CD4-positive, CD25-positive, alpha-beta regulatory T cell (primary cell): Measurements from ENCODE around the gene UPF3A. TPM values are rescaled to one million over a fixed set of nuclear protein-coding genes. Genes with fewer than 3 reads are reported as not detected.

Experiments used
- ATAC-seq, 2 donors: fragments of 150-1000 bp; cut with Tn5 transposase; one replicate each; pipeline ENCODE4 v1.10.0; 2021; ENCODE audit warnings: low read depth in 2 of 2, moderate number of reproducible peaks in 2 of 2, moderate library complexity in 1 of 2
- DNase-seq, 3 donors: peaks; one replicate each; pipeline versions ENCODE4 v3.0.0 to v3.0.0-alpha.2; 2012 to 2022; ENCODE audit warnings: mixed read lengths in 1 of 3
- H3K27ac ChIP-seq: one replicate; pipeline ENCODE4 v1.7.0; 2013; ENCODE audit warnings: mild to moderate bottlenecking, low read length; ENCODE audit not compliant: insufficient read depth, poor library complexity, severe bottlenecking
- H3K27me3 ChIP-seq: one replicate; pipeline ENCODE4 v1.7.0; 2013; ENCODE audit warnings: low read length; ENCODE audit not compliant: control insufficient read depth, insufficient read depth
- H3K36me3 ChIP-seq: one replicate; pipeline ENCODE4 v1.7.0; 2013; ENCODE audit warnings: mild to moderate bottlenecking, low read length, moderate library complexity; ENCODE audit not compliant: control insufficient read depth, insufficient read depth
- H3K4me1 ChIP-seq: 2 replicates; pipeline ENCODE4 v1.7.0; 2013; ENCODE audit warnings: mild to moderate bottlenecking, low read length; ENCODE audit not compliant: insufficient read depth, control insufficient read depth, poor library complexity, severe bottlenecking
- H3K4me3 ChIP-seq: one replicate; pipeline ENCODE4 v1.7.0; 2013; ENCODE audit warnings: low read depth, mild to moderate bottlenecking, low read length, moderate library complexity
- H3K9me3 ChIP-seq, 2 experiments: 1 replicate in 1 of 2; 2 replicates in 1 of 2; pipeline ENCODE4 v1.7.0; 2013; ENCODE audit warnings: low read length in 2 of 2, mild to moderate bottlenecking in 1 of 2, moderate library complexity in 1 of 2; ENCODE audit not compliant: control insufficient read depth in 2 of 2
- H3K27ac Mint-ChIP-seq, 3 donors: one replicate each; pipeline ENCODE4 v1.8.0; 2020 to 2022; ENCODE audit warnings: mild to moderate bottlenecking in 3 of 3, mixed read lengths in 3 of 3, moderate library complexity in 2 of 3
- H3K27me3 Mint-ChIP-seq: one replicate; pipeline ENCODE4 v1.8.0; 2022; ENCODE audit warnings: mild to moderate bottlenecking, mixed read lengths
- H3K36me3 Mint-ChIP-seq: one replicate; pipeline ENCODE4 v1.8.0; 2020; ENCODE audit warnings: mixed read lengths
- H3K4me1 Mint-ChIP-seq, 4 donors: one replicate each; pipeline ENCODE4 v1.8.0; 2020 to 2022; ENCODE audit warnings: mixed read lengths in 4 of 4, mild to moderate bottlenecking in 1 of 4
- H3K4me3 Mint-ChIP-seq, 4 donors: one replicate each; pipeline ENCODE4 v1.8.0; 2020 to 2022; ENCODE audit warnings: mild to moderate bottlenecking in 4 of 4, mixed read lengths in 4 of 4, moderate library complexity in 3 of 4
- H3K9me3 Mint-ChIP-seq, 7 donors: one replicate each; pipeline ENCODE4 v1.8.0; 2020 to 2022; ENCODE audit warnings: mixed read lengths in 7 of 7, mild to moderate bottlenecking in 3 of 7, moderate library complexity in 2 of 7
- polyA plus RNA-seq, 4 donors: library from polyadenylated mRNA; unstranded; fragments of 300-500 nt; fragmentation: Illumina TruSeq; gene quantifications; one replicate each; pipeline ENCODE4 v1.2.3, GENCODE V29; 2021
- total RNA-seq: library from RNA; stranded (reverse); gene quantifications from one replicate; pipeline ENCODE4 v1.2.3, GENCODE V29; 2022

Gene UPF3A
- total and polyA plus RNA-seq, 5 donors from 2014 or later = 14.5 to 50.0 (median 18.1) TPM

DNA sequence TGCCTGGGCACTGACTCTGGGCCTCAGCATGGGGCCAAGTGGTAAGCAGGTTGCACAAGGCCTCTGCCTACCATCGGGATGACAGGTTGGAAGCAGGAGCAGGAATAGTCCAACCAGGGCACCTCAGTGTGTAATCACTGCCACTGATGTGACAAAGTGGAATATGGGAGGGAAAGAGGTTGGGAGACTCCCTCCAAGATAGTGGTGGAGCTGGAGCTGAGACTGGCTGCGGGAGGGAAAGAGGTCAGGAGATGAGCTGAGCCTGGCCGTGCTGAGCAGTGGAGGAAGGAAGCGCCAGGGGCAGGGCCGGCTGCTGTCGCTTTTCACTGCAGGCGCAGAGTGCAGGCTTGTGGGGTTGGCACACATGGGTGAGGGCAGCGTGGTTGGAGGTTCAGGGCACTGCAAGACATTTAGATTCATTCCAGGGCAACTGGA, 6.8 kb downstream of the UPF3A start:
- Mint-ChIP-seq H3K9me3 (no peaks in the 10 kb centered on the region), H3K4me3 (peak overlapping the region in 1 of 4 donors; percentile 52), H3K27ac (peak overlapping the region in 1 of 3 donors; percentile 77), H3K36me3 (peaks cover 54% of the 10 kb centered on the region), H3K4me1 (peaks cover 24 to 49% (median 30%) of the 10 kb centered on the region in 4 donors), H3K27me3 (no peaks in the 10 kb centered on the region)
- Histone ChIP-seq H3K4me3 (no peak overlapping the region), H3K36me3 (peaks cover 50% of the 10 kb centered on the region), H3K9me3 (no peaks in the 10 kb centered on the region), H3K4me1 (peaks cover 11% of the 10 kb centered on the region), H3K27ac (no peak overlapping the region), H3K27me3 (no peaks in the 10 kb centered on the region)
- DNase-seq (no peak), ATAC-seq (no peak)

DNA sequence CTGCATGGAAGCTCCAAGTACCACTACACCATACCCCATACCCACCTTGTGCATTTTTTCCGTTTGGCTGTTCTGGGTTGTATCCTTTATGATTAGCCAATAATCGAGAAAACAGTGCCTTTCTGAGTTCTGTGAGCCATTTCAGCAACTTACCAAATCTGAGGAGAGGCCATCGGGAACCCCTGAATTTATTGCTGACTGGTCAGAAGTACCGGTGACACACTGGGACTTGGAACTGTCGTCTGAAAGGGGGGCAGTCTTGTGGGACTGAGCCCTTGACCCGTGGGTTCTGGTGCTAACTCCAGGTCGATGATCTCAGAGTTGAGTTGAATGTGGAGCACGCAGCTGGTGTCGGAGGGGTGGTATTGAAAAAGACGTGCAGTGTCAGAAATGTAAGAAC, 15.0 kb downstream of the UPF3A start:
- Histone ChIP-seq H3K4me1 (no peaks in the 10 kb centered on the region), H3K27me3 (no peaks in the 10 kb centered on the region), H3K27ac (no peak overlapping the region), H3K36me3 (peaks cover 31% of the 10 kb centered on the region), H3K9me3 (no peaks in the 10 kb centered on the region), H3K4me3 (no peak overlapping the region)
- Mint-ChIP-seq H3K36me3 (peaks cover 30% of the 10 kb centered on the region), H3K27me3 (no peaks in the 10 kb centered on the region), H3K27ac (no peak overlapping the region), H3K9me3 (no peaks in the 10 kb centered on the region), H3K4me3 (no peak overlapping the region), H3K4me1 (peaks cover 2 to 11% (median 7%) of the 10 kb centered on the region in 4 donors)
- ATAC-seq (no peak), DNase-seq (no peak)

DNA sequence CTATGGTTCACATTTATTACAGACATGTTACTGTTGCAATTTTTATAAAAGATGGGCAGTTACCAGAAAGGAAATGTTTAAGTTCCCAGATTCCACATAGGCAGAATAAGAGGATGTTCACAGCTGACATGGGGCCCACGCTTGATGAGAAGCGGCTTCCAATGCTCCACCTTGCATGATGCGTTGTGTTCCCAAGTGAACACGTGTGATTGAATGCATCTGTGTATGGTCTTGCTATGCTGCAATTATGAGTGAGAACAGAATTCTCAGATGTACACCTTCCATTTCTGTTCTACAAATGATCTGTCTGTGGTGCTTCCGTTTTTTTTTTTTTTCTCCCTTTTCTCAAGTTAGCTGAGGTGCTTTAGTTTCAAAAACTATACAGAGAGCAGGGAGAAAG, 15.5 kb downstream of the UPF3A start:
- H3K9me3 ChIP-seq = no peaks in the 10 kb centered on the region
- Mint-ChIP-seq H3K4me1 (peaks cover 2 to 9% (median 6%) of the 10 kb centered on the region in 4 donors), H3K9me3 (no peaks in the 10 kb centered on the region), H3K4me3 (no peak overlapping the region), H3K27me3 (no peaks in the 10 kb centered on the region), H3K27ac (no peak overlapping the region), H3K36me3 (peaks cover 26% of the 10 kb centered on the region)
- no peaks in the 10 kb centered on the region for H3K4me1 ChIP-seq
- H3K27ac ChIP-seq = no peak overlapping the region
- no peak overlapping the region for H3K4me3 ChIP-seq
- DNase-seq (no peak), ATAC-seq (no peak)
- no peaks in the 10 kb centered on the region for H3K27me3 ChIP-seq
- peaks cover 35% of the 10 kb centered on the region for H3K36me3 ChIP-seq

DNA sequence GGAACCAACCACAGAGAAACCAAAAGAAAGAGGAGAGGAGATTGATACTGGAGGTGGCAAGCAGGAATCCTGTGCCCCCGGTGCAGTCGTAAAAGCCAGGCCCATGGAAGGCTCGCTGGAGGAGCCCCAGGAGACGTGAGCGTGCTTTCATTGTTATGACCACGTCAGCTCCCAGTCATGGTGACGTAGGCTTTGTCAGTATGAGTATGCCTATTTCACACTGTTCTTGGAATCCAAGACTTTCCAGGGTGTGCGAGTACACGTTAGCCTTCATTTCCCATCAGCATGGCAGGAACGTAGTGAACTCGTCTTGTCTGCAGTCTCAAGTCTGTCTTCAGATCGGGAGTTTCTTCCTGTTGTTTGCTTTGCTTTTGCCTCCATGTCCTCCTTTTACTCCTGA, 17.5 kb downstream of the UPF3A start:
- Mint-ChIP-seq H3K4me1 (peaks cover 0 to 7% (median 5%) of the 10 kb centered on the region in 4 donors), H3K36me3 (peaks cover 16% of the 10 kb centered on the region), H3K27ac (no peak overlapping the region), H3K9me3 (no peaks in the 10 kb centered on the region), H3K27me3 (no peaks in the 10 kb centered on the region), H3K4me3 (no peak overlapping the region)
- no peak for ATAC-seq
- no peak overlapping the region for H3K4me3 ChIP-seq
- H3K4me1 ChIP-seq = no peaks in the 10 kb centered on the region
- no peaks in the 10 kb centered on the region for H3K9me3 ChIP-seq
- H3K27ac ChIP-seq = no peak overlapping the region
- no peak for DNase-seq
- H3K27me3 ChIP-seq = no peaks in the 10 kb centered on the region
- peaks cover 38% of the 10 kb centered on the region for H3K36me3 ChIP-seq

DNA sequence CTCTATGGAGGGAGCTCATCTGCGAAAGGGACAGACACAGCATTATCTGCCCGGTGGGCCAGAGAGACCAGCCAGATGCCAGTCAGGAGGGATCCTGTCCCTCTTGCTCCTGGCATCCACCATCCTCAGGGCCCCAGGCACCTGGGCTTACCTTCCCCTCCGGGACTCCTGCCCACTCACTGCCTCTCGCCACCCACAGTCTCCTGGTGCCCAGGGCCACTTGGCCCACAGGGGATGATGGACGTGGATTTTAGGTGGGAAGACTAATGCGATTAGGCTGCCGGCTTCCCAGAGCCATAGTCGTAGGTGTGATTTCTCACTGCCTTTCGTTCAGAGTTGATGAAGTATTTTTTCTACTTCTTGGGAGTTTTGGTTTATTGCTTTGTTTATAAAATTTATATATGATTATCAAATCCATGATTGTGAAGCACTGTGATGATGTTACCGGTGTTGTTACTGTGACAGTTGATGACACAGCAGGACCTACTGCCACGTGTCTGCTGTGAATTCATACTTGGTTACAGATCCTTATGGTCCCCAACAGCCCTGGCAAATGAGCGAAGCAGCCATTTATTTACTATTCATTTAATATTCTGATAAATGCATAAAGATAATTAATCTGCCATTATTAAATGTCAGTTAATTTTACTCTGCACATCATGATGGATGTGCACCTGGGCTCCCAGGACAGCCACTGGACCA, 18.4 kb downstream of the UPF3A start:
- no peak overlapping the region for H3K4me3 ChIP-seq
- H3K27me3 ChIP-seq = no peaks in the 10 kb centered on the region
- H3K27ac Mint-ChIP-seq = no peak overlapping the region
- peaks cover 0 to 7% (median 4%) of the 10 kb centered on the region in 4 donors for H3K4me1 Mint-ChIP-seq
- DNase-seq (no peak), ATAC-seq (no peak)
- no peaks in the 10 kb centered on the region for H3K4me1 ChIP-seq
- no peak overlapping the region for H3K4me3 Mint-ChIP-seq
- H3K9me3 Mint-ChIP-seq = no peaks in the 10 kb centered on the region
- H3K9me3 ChIP-seq = no peaks in the 10 kb centered on the region
- H3K36me3 ChIP-seq = peaks cover 46% of the 10 kb centered on the region
- no peak overlapping the region for H3K27ac ChIP-seq
- peaks cover 14% of the 10 kb centered on the region for H3K36me3 Mint-ChIP-seq
- H3K27me3 Mint-ChIP-seq = no peaks in the 10 kb centered on the region

DNA sequence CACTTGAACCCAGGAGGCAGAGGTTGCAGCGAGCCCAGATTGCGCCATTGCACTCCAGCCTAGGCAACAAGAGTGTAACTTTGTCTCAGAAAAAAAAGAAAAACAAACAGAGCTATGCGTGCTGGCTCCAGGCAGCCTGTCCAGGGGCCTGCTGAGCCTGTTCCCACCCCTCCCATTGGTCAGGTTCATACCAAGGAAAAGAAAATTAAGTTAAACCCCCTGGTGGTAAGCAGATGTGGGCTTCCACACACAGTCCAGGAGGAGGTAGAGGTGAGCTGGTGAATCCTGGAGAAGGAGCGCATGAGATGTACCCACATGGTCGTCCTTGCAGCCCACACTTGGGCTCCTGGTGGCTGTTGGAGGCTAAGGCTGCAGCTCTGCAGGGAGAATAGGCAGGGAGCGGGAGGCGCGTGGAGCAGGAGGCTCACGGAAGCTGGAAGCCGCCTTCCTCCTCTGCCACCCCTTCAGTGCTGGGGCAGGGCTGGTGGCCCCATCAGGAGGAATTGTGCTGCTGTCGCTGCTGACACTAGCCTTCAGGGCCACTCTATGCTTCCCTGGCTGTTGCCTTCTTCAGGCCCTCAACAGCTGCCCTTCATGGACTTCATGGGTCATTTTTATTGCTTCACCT, 22.4 kb downstream of the UPF3A start:
- H3K27ac Mint-ChIP-seq = no peak overlapping the region
- DNase-seq (no peak), ATAC-seq (no peak)
- H3K9me3 Mint-ChIP-seq = no peaks in the 10 kb centered on the region
- peaks cover 0 to 4% (median 0%) of the 10 kb centered on the region in 4 donors for H3K4me1 Mint-ChIP-seq
- Histone ChIP-seq H3K9me3 (no peaks in the 10 kb centered on the region), H3K27me3 (no peaks in the 10 kb centered on the region), H3K27ac (no peak overlapping the region), H3K4me3 (no peak overlapping the region), H3K4me1 (no peaks in the 10 kb centered on the region), H3K36me3 (peaks cover 45% of the 10 kb centered on the region)
- H3K36me3 Mint-ChIP-seq = peaks cover 14% of the 10 kb centered on the region
- H3K27me3 Mint-ChIP-seq = no peaks in the 10 kb centered on the region
- H3K4me3 Mint-ChIP-seq = no peak overlapping the region

DNA sequence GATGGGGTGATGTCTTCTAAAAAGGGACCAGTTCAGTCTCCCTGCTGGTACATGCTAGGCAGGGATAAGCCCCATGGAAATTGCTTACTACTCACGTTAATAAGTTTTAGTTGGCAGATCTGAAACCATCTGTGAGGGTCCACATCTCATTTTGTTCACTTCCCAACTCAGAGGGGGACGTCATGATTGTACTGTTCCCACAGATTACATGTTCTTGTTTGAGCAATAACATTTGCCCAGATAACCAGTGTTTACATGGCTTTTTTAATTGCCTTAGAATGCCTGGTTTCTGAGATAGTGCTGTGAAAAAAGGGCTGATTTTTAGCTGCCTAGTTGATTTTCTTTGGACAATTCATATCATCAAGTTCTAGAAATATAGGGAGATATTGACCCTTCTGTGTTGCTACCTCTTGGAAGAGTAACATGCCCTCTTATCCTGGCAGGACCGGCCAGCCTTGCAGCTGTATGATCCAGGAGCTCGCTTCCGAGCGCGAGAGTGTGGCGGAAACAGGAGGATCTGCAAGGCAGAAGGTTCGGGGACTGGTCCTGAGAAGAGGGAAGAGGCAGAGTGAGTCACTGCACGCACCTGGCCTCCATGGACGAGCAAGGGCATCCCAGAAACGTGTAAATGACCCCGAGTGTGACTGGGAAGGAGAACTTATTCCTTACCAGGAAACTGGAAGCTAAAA, 23.1 kb downstream of the UPF3A start:
- ATAC-seq = no peak

More for the DNA sequence above, 23.1 kb downstream of the UPF3A start:
- Mint-ChIP-seq H3K9me3 (no peaks in the 10 kb centered on the region), H3K27me3 (no peaks in the 10 kb centered on the region), H3K4me1 (no peaks in the 10 kb centered on the region), H3K4me3 (no peak overlapping the region), H3K27ac (no peak overlapping the region), H3K36me3 (peaks cover 9% of the 10 kb centered on the region)
- H3K36me3 ChIP-seq = peaks cover 38% of the 10 kb centered on the region
- no peaks in the 10 kb centered on the region for H3K4me1 ChIP-seq
- H3K4me3 ChIP-seq = no peak overlapping the region
- no peak for DNase-seq
- H3K9me3 ChIP-seq = no peaks in the 10 kb centered on the region
- no peaks in the 10 kb centered on the region for H3K27me3 ChIP-seq
- no peak overlapping the region for H3K27ac ChIP-seq
